Measurements from ENCODE around the gene TMIGD3. TPM values are rescaled to one million over a fixed set of nuclear protein-coding genes. Genes with fewer than 3 reads are reported as not detected.

Gene TMIGD3
- total RNA-seq, 6 experiments from 2014 or later = 2.4 to 9.7 (median 5.8) TPM

- Histone ChIP-seq H3K27ac (peak overlapping the region in 1 of 3 donors; percentile 44), H3K27me3 (no peaks in the 10 kb centered on the region), H3K36me3 (peaks cover 0 to 26% (median under 1%) of the 10 kb centered on the region in 4 donors), H3K4me1 (no peaks in the 10 kb centered on the region), H3K9me3 (no peaks in the 10 kb centered on the region), H3K4me3 (no peak overlapping the region)
- 35% methylated on average over 3 of the region's 3 CpGs for WGBS (ENCODE audit: insufficient coverage, low coverage, low lambda C conversion rate, missing lambda C conversion rate)
- TF ChIP-seq POLR2A (IDR thresholded peaks at IDR 0.05) = peak; percentile 29
- no peak for TF ChIP-seq CTCF (IDR thresholded peaks at IDR 0.05)
- intact Hi-C loops (cut with DNase I) = no loop called here
- peak in 1 of 3 donors; percentile 30 for DNase-seq
- ATAC-seq = peak; percentile 68 to 75 (median 72)
These were observed 32.4 kb downstream of the TMIGD3 start for GRCh38 chr1:111471012-111471411.

- H3K27ac ChIP-seq = peak overlapping the region in 1 of 3 donors; percentile 44
- ATAC-seq = no peak
- no peak for TF ChIP-seq POLR2A (IDR thresholded peaks at IDR 0.05)
- no peak for TF ChIP-seq CTCF (IDR thresholded peaks at IDR 0.05)
- DNase-seq = no peak
- intact Hi-C loops (cut with DNase I) = no loop called here
- H3K9me3 ChIP-seq = no peaks in the 10 kb centered on the region
- no peaks in the 10 kb centered on the region for H3K27me3 ChIP-seq
- H3K36me3 ChIP-seq = peaks cover 0 to 26% (median under 1%) of the 10 kb centered on the region in 4 donors
- 88% methylated on average over 5 of the region's 5 CpGs for WGBS (ENCODE audit: insufficient coverage, low coverage, low lambda C conversion rate, missing lambda C conversion rate)
- H3K4me3 ChIP-seq = no peak overlapping the region
- no peaks in the 10 kb centered on the region for H3K4me1 ChIP-seq
These were observed 32.8 kb downstream of the TMIGD3 start for GRCh38 chr1:111470596-111470995.

GRCh38 chr1:111469539-111469938 is 33.9 kb downstream of the TMIGD3 start:
- no peaks in the 10 kb centered on the region for H3K4me1 ChIP-seq
- no peaks in the 10 kb centered on the region for H3K27me3 ChIP-seq
- no peak overlapping the region for H3K4me3 ChIP-seq
- DNase-seq (no peak), ATAC-seq (no peak)
- H3K36me3 ChIP-seq = peaks cover 0 to 26% (median under 1%) of the 10 kb centered on the region in 4 donors
- H3K27ac ChIP-seq = no peak overlapping the region
- H3K9me3 ChIP-seq = no peaks in the 10 kb centered on the region
- TF ChIP-seq CTCF (IDR thresholded peaks at IDR 0.05) = no peak
- intact Hi-C loops (cut with DNase I) = no loop called here

GRCh38 chr1:111468717-111469100 is 34.7 kb downstream of the TMIGD3 start:
- H3K4me3 ChIP-seq = no peak overlapping the region

More at GRCh38 chr1:111468717-111469100, 34.7 kb downstream of the TMIGD3 start:
- no peaks in the 10 kb centered on the region for H3K4me1 ChIP-seq
- no peak for TF ChIP-seq CTCF (IDR thresholded peaks at IDR 0.05)
- TF ChIP-seq POLR2A (IDR thresholded peaks at IDR 0.05) = no peak
- no peaks in the 10 kb centered on the region for H3K27me3 ChIP-seq
- intact Hi-C loops (cut with DNase I) = no loop called here
- H3K9me3 ChIP-seq = no peaks in the 10 kb centered on the region
- no peak overlapping the region for H3K27ac ChIP-seq
- no peak for ATAC-seq
- peaks cover 0 to 26% (median under 1%) of the 10 kb centered on the region in 4 donors for H3K36me3 ChIP-seq
- DNase-seq = no peak

Measured in right lobe of liver (tissue), 6 donors.